Measurements from ENCODE around the gene RPL13. TPM values are rescaled to one million over a fixed set of nuclear protein-coding genes. Genes with fewer than 3 reads are reported as not detected.

Gene RPL13
- total and polyA plus RNA-seq, 7 donors = 3,641 to 19,173 (median 7,437) TPM

- intact Hi-C loops (cut with DNase I) = no loop called here
- Histone ChIP-seq H3K4me3 (no peak overlapping the region), H3K4me1 (no peaks in the 10 kb centered on the region), H3K9me3 (no peaks in the 10 kb centered on the region), H3K36me3 (peaks cover 13 to 78% (median 57%) of the 10 kb centered on the region in 4 donors), H3K27me3 (no peaks in the 10 kb centered on the region), H3K27ac (no peak overlapping the region)
- TF ChIP-seq POLR2AphosphoS5 (IDR thresholded peaks at IDR 0.05) (no peak), EP300 (IDR thresholded peaks at IDR 0.05) (no peak), POLR2A (IDR thresholded peaks at IDR 0.05) (no peak), CTCF (IDR thresholded peaks at IDR 0.05) (no peak)
- WGBS, 2 donors = 91% methylated on average over 36 of the region's 36 CpGs
- no peak for DNase-seq
Measured at GRCh38 chr16:89536886-89537548, 23.5 kb upstream of the RPL13 start.

GRCh38 chr16:89537549-89537925 is 22.9 kb upstream of the RPL13 start:
- WGBS, 2 donors = 93 to 95% methylated on average over 7 of the region's 7 CpGs
- H3K27ac ChIP-seq = no peak overlapping the region

DNA sequence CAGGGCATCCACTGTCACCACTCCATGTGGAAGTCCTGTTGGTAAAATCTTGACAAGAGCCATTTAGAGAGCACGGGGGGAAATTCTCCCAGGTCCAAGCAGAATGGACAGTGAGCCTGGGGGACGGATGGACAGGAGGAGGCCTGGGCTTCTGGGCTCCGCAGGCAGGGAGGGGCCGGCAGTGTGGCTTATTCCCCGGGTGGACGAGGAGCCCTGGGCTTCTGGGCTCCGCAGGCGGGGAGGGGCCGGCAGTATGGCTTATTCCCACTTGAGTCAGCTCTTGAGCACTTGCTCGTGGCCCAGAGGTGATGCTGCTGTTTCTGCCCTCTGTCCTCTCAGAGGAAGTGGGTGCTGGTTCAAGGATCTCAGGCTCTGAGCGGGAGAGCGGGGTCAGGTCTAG is 22.2 kb upstream of the RPL13 start:
- WGBS, 2 donors = 96% methylated on average over 12 of the region's 12 CpGs
- H3K4me3 ChIP-seq = no peak overlapping the region
- intact Hi-C loops (cut with DNase I) = no loop called here
- no peaks in the 10 kb centered on the region for H3K4me1 ChIP-seq
- no peaks in the 10 kb centered on the region for H3K9me3 ChIP-seq
- no peak for DNase-seq
- no peaks in the 10 kb centered on the region for H3K27me3 ChIP-seq
- TF ChIP-seq EP300 (IDR thresholded peaks at IDR 0.05) (no peak), POLR2A (IDR thresholded peaks at IDR 0.05) (no peak), CTCF (IDR thresholded peaks at IDR 0.05) (no peak), POLR2AphosphoS5 (IDR thresholded peaks at IDR 0.05) (no peak)
- H3K36me3 ChIP-seq = peaks cover 13 to 71% (median 50%) of the 10 kb centered on the region in 4 donors
- H3K27ac ChIP-seq = no peak overlapping the region

More at GRCh38 chr16:89537549-89537925, 22.9 kb upstream of the RPL13 start:
- no peak for DNase-seq
- Histone ChIP-seq H3K9me3 (no peaks in the 10 kb centered on the region), H3K36me3 (peaks cover 13 to 78% (median 54%) of the 10 kb centered on the region in 4 donors), H3K4me3 (no peak overlapping the region), H3K4me1 (no peaks in the 10 kb centered on the region), H3K27me3 (no peaks in the 10 kb centered on the region)
- TF ChIP-seq CTCF (IDR thresholded peaks at IDR 0.05) (no peak), EP300 (IDR thresholded peaks at IDR 0.05) (no peak), POLR2AphosphoS5 (IDR thresholded peaks at IDR 0.05) (no peak), POLR2A (IDR thresholded peaks at IDR 0.05) (no peak)
- intact Hi-C loops (cut with DNase I) = no loop called here

DNA sequence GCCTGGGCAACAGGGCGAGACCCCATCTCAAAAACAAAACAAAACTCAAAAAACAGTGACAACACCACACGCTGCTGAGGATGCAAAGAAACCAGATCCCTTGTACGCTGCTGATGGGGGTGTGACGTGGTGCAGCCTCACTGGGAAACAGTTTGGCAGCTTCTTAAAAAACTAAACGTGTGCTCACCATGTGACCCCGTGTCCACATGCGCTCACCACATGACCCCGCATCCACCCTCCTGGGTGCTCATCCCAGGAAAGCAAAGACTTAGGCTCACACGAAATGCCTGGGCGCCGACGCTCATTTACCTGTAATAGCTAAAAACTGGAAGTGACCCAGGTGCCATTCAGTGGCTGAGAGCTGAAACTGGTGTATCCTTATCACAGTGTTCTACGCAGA is 19.9 kb upstream of the RPL13 start:
- TF ChIP-seq CTCF (IDR thresholded peaks at IDR 0.05) (no peak), EP300 (IDR thresholded peaks at IDR 0.05) (no peak), POLR2A (IDR thresholded peaks at IDR 0.05) (no peak), POLR2AphosphoS5 (IDR thresholded peaks at IDR 0.05) (no peak)
- intact Hi-C loops (cut with DNase I) = no loop called here
- Histone ChIP-seq H3K4me1 (no peaks in the 10 kb centered on the region), H3K27ac (no peak overlapping the region), H3K4me3 (no peak overlapping the region), H3K9me3 (no peaks in the 10 kb centered on the region), H3K27me3 (no peaks in the 10 kb centered on the region), H3K36me3 (peaks cover 2 to 67% (median 44%) of the 10 kb centered on the region in 4 donors)
- WGBS, 2 donors = 91 to 92% methylated on average over 13 of the region's 13 CpGs
- DNase-seq = no peak

- WGBS, 2 donors = 96 to 97% methylated on average over 21 of the region's 21 CpGs
Measured at GRCh38 chr16:89541792-89542191, 18.7 kb upstream of the RPL13 start.

More at GRCh38 chr16:89541792-89542191, 18.7 kb upstream of the RPL13 start:
- intact Hi-C loops (cut with DNase I) = no loop called here
- DNase-seq = no peak
- Histone ChIP-seq H3K27ac (no peak overlapping the region), H3K36me3 (peaks cover 0 to 74% (median 51%) of the 10 kb centered on the region in 4 donors), H3K9me3 (no peaks in the 10 kb centered on the region), H3K27me3 (no peaks in the 10 kb centered on the region), H3K4me1 (no peaks in the 10 kb centered on the region), H3K4me3 (no peak overlapping the region)
- no peak for TF ChIP-seq CTCF (IDR thresholded peaks at IDR 0.05)
- no peak for TF ChIP-seq POLR2A (IDR thresholded peaks at IDR 0.05)
- TF ChIP-seq EP300 (IDR thresholded peaks at IDR 0.05) = no peak
- TF ChIP-seq POLR2AphosphoS5 (IDR thresholded peaks at IDR 0.05) = no peak

Data from sigmoid colon (tissue), 7 donors.